ENCODE data around the gene IL12RB2.

IL12RB2 gene

DNA sequence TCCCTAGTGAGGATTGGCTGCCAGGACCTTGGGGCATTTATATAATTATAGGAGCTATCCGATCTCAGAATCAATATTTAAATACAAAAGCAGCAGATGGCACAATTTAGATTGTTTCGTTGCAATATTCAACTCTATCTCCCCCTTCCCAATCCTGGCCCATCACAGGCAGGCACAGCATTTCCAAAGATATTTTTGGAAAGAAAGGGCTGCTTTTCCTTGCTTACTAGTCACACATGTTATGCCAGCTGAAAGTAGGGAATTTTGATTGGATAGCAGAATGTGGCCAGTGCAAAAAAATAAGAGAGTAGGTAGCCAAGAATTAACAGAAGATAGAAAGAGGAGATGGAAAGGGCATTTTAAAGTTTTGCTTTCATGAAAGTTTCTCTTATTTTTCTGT, 37.9 kb downstream of the IL12RB2 start:
- Histone ChIP-seq H3K27me3 (ENCODE audit: insufficient read depth, low read length, poor library complexity) (no peaks in the 10 kb centered on the region), H3K4me3 (ENCODE audit: low read length) (no peak overlapping the region), H4K8ac (ENCODE audit: low read depth, low read length) (no peak overlapping the region), H2AK5ac (ENCODE audit: low read length) (no peak overlapping the region), H3K79me2 (ENCODE audit: control insufficient read depth, insufficient read depth, low read length) (no peaks in the 10 kb centered on the region), H3K27ac (ENCODE audit: low read depth, low read length) (no peak overlapping the region), H3K36me3 (ENCODE audit: control insufficient read depth, insufficient read depth, low read length) (no peaks in the 10 kb centered on the region), H3K4ac (ENCODE audit: low read depth, low read length) (no peak overlapping the region), H3K9ac (ENCODE audit: low read length) (no peak overlapping the region), H3K4me2 (ENCODE audit: low read length) (no peak overlapping the region), H2BK120ac (ENCODE audit: low read depth, low read length) (no peak overlapping the region), H3K56ac (ENCODE audit: low read length) (no peak overlapping the region), H3K4me1 (ENCODE audit: control insufficient read depth, low read depth, low read length) (peaks cover 2% of the 10 kb centered on the region), H2BK5ac (ENCODE audit: low read length) (no peak overlapping the region), H3K79me1 (ENCODE audit: low read length) (no peaks in the 10 kb centered on the region), H3K18ac (ENCODE audit: low read length) (no peak overlapping the region), H2BK15ac (replicated peaks; ENCODE audit: low read depth) (no peak overlapping the region), H4K5ac (ENCODE audit: low read length) (no peak overlapping the region), H3K23ac (ENCODE audit: low read length) (no peak overlapping the region)
- no CpG with 5 or more reads among the region's 2 CpGs for WGBS (ENCODE audit: extremely low coverage, insufficient coverage, low lambda C conversion rate)
- no peak for DNase-seq

DNA sequence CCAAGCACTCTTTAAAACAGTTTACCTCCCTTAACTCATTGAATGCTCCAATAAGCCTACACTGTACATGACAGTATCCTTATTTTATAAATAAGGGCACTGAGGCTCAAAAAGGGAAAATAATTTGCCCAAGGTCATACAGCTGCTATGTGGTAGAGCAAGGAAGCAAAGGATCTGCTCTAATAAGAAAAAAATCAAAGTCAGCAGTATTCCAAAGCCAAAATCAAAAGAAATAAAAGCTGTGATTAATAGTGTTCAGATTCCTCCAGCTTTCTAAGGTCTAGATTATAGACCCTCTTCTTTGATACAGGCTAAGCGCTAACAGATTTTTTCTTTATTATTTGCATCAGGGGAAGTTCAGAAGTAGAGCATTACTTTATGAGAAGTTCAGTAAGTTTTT, 39.3 kb downstream of the IL12RB2 start:
- no peak overlapping the region for H4K8ac ChIP-seq (ENCODE audit: low read depth, low read length)
- no peak overlapping the region for H3K23ac ChIP-seq (ENCODE audit: low read length)
- no peaks in the 10 kb centered on the region for H3K27me3 ChIP-seq (ENCODE audit: insufficient read depth, low read length, poor library complexity)
- no peak overlapping the region for H3K56ac ChIP-seq (ENCODE audit: low read length)
- no peak overlapping the region for H3K27ac ChIP-seq (ENCODE audit: low read depth, low read length)
- H3K18ac ChIP-seq (ENCODE audit: low read length) = no peak overlapping the region
- H3K36me3 ChIP-seq (ENCODE audit: control insufficient read depth, insufficient read depth, low read length) = no peaks in the 10 kb centered on the region
- H3K79me1 ChIP-seq (ENCODE audit: low read length) = no peaks in the 10 kb centered on the region
- no CpG with 5 or more reads among the region's 1 CpG for WGBS (ENCODE audit: extremely low coverage, insufficient coverage, low lambda C conversion rate)
- no peak overlapping the region for H3K4me2 ChIP-seq (ENCODE audit: low read length)
- peaks cover 2% of the 10 kb centered on the region for H3K4me1 ChIP-seq (ENCODE audit: control insufficient read depth, low read depth, low read length)
- H2BK5ac ChIP-seq (ENCODE audit: low read length) = no peak overlapping the region
- no peak overlapping the region for H4K5ac ChIP-seq (ENCODE audit: low read length)
- H2BK120ac ChIP-seq (ENCODE audit: low read depth, low read length) = no peak overlapping the region
- no peak overlapping the region for H2AK5ac ChIP-seq (ENCODE audit: low read length)
- no peak overlapping the region for H3K4ac ChIP-seq (ENCODE audit: low read depth, low read length)
- no peak overlapping the region for H3K4me3 ChIP-seq (ENCODE audit: low read length)
- no peak overlapping the region for H3K9ac ChIP-seq (ENCODE audit: low read length)
- H3K79me2 ChIP-seq (ENCODE audit: control insufficient read depth, insufficient read depth, low read length) = no peaks in the 10 kb centered on the region
- H2BK15ac ChIP-seq (replicated peaks; ENCODE audit: low read depth) = no peak overlapping the region
- no peak for DNase-seq

DNA sequence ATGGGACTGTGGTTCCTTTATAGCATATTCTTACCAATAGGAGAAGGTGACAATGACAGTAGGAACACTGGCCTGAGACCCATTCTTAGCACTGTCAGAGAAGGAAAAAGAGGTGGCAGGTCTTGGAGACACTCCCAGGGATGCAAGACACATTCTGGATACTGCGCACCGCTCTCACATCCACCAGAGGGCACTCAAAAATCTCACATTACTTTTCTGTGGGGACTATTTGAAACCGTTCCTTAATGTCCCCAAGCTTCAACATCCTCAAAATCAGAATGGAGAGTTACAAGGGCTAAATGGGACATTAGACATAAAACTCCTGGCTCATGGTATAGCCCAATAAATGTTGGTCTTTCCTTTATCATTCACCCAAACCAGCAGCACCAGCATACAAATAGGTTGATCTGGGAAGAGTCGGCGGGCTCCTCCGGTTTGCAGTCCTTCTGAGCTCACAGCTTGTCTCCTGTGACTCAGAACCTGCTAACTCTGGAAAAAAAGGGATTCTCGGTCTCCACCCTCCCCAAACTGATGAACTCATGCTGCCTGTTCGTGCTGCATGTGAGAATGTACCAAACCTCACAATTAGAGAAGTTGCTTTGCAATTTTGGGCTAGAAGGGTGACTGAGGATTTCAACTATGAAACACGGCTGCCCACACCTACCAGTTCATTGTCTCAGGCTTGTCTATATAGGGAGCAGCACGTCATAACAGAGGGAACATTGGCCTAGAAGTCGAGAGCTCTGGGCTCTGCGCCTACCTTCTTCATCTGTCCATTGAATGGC, 40.2 kb downstream of the IL12RB2 start:
- no peak overlapping the region for H2BK120ac ChIP-seq (ENCODE audit: low read depth, low read length)
- H3K4me3 ChIP-seq (ENCODE audit: low read length) = no peak overlapping the region
- H3K9ac ChIP-seq (ENCODE audit: low read length) = no peak overlapping the region
- no peak overlapping the region for H3K27ac ChIP-seq (ENCODE audit: low read depth, low read length)
- no peak overlapping the region for H3K4ac ChIP-seq (ENCODE audit: low read depth, low read length)
- DNase-seq = peak; percentile 80
- H2BK5ac ChIP-seq (ENCODE audit: low read length) = no peak overlapping the region
- H3K18ac ChIP-seq (ENCODE audit: low read length) = no peak overlapping the region
- H3K36me3 ChIP-seq (ENCODE audit: control insufficient read depth, insufficient read depth, low read length) = no peaks in the 10 kb centered on the region
- no peak overlapping the region for H2AK5ac ChIP-seq (ENCODE audit: low read length)
- H4K5ac ChIP-seq (ENCODE audit: low read length) = no peak overlapping the region
- no peak overlapping the region for H4K8ac ChIP-seq (ENCODE audit: low read depth, low read length)
- no CpG with 5 or more reads among the region's 12 CpGs for WGBS (ENCODE audit: extremely low coverage, insufficient coverage, low lambda C conversion rate)
- no peak overlapping the region for H3K4me2 ChIP-seq (ENCODE audit: low read length)
- no peaks in the 10 kb centered on the region for H3K27me3 ChIP-seq (ENCODE audit: insufficient read depth, low read length, poor library complexity)
- H3K79me1 ChIP-seq (ENCODE audit: low read length) = no peaks in the 10 kb centered on the region
- peak overlapping the region; percentile 69 for H3K56ac ChIP-seq (ENCODE audit: low read length)
- no peaks in the 10 kb centered on the region for H3K79me2 ChIP-seq (ENCODE audit: control insufficient read depth, insufficient read depth, low read length)
- H3K23ac ChIP-seq (ENCODE audit: low read length) = no peak overlapping the region
- H2BK15ac ChIP-seq (replicated peaks; ENCODE audit: low read depth) = no peak overlapping the region
- H3K4me1 ChIP-seq (ENCODE audit: control insufficient read depth, low read depth, low read length) = no peaks in the 10 kb centered on the region

DNA sequence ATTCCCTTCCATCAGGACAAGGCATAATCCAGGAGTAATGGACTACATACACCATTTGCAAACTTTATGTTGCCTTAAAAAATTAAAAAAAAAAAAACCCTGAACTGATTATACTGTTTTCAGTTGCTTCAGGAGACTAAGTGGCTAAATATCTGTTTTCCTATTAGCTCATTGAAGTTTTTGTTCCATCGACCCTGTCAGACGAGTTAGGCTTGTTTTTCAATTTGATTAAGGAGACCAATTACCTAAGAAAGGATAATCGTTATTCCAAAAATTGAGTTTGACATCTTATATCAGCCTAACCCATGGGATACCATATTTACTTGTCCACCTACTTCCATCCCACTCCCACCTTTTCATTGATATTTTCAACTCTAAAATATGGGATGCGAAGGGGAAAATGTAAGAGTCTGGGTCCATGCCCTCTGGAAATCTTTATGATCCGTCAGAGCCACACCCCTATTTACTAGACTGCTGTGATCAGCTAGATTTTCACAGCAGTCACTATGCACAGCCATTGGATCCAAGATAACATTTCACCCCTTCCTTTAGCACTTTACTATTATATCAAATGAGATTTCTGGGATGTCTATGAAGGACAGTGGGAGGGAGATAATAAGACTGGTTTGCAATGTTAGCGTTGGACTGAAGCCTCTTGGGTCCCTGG, 41.0 kb downstream of the IL12RB2 start:
- Histone ChIP-seq H3K27ac (ENCODE audit: low read depth, low read length) (no peak overlapping the region), H3K4me3 (ENCODE audit: low read length) (no peak overlapping the region), H3K4me1 (ENCODE audit: control insufficient read depth, low read depth, low read length) (no peaks in the 10 kb centered on the region)

DNA sequence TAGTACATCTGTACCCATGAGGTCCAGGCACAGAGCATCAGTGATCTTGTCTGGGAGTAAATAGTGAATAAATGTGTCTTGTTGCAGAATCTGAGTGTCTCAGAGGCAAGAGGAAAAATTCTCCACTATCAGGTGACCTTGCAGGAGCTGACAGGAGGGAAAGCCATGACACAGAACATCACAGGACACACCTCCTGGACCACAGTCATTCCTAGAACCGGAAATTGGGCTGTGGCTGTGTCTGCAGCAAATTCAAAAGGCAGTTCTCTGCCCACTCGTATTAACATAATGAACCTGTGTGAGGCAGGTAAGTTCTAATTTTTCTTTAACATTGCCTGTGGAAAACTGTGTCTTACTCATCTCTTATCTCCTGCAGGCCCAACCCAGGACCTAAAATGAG, 43.1 kb downstream of the IL12RB2 start:
- Histone ChIP-seq H3K4me3 (ENCODE audit: low read length) (no peak overlapping the region), H3K23ac (ENCODE audit: low read length) (no peak overlapping the region), H3K4me2 (ENCODE audit: low read length) (no peak overlapping the region), H3K36me3 (ENCODE audit: control insufficient read depth, insufficient read depth, low read length) (no peaks in the 10 kb centered on the region), H3K4ac (ENCODE audit: low read depth, low read length) (no peak overlapping the region), H2BK5ac (ENCODE audit: low read length) (no peak overlapping the region), H3K9ac (ENCODE audit: low read length) (no peak overlapping the region), H4K5ac (ENCODE audit: low read length) (no peak overlapping the region), H3K79me1 (ENCODE audit: low read length) (no peaks in the 10 kb centered on the region), H3K56ac (ENCODE audit: low read length) (no peak overlapping the region), H2AK5ac (ENCODE audit: low read length) (no peak overlapping the region), H4K8ac (ENCODE audit: low read depth, low read length) (no peak overlapping the region), H3K27ac (ENCODE audit: low read depth, low read length) (no peak overlapping the region), H2BK15ac (replicated peaks; ENCODE audit: low read depth) (no peak overlapping the region), H3K18ac (ENCODE audit: low read length) (no peak overlapping the region), H3K4me1 (ENCODE audit: control insufficient read depth, low read depth, low read length) (no peaks in the 10 kb centered on the region), H3K79me2 (ENCODE audit: control insufficient read depth, insufficient read depth, low read length) (no peaks in the 10 kb centered on the region), H2BK120ac (ENCODE audit: low read depth, low read length) (no peak overlapping the region), H3K27me3 (ENCODE audit: insufficient read depth, low read length, poor library complexity) (no peaks in the 10 kb centered on the region)
- WGBS (ENCODE audit: extremely low coverage, insufficient coverage, low lambda C conversion rate) = no CpG with 5 or more reads among the region's 2 CpGs
- DNase-seq = no peak

More for the DNA sequence above, 41.0 kb downstream of the IL12RB2 start:
- no peak overlapping the region for H2BK120ac ChIP-seq (ENCODE audit: low read depth, low read length)
- H3K18ac ChIP-seq (ENCODE audit: low read length) = no peak overlapping the region
- no peak overlapping the region for H3K4me2 ChIP-seq (ENCODE audit: low read length)
- no peak overlapping the region for H2BK5ac ChIP-seq (ENCODE audit: low read length)
- DNase-seq = no peak
- no peak overlapping the region for H4K5ac ChIP-seq (ENCODE audit: low read length)
- no peak overlapping the region for H2AK5ac ChIP-seq (ENCODE audit: low read length)
- no peak overlapping the region for H3K9ac ChIP-seq (ENCODE audit: low read length)
- H3K79me2 ChIP-seq (ENCODE audit: control insufficient read depth, insufficient read depth, low read length) = no peaks in the 10 kb centered on the region
- no peak overlapping the region for H3K23ac ChIP-seq (ENCODE audit: low read length)
- no peak overlapping the region for H3K56ac ChIP-seq (ENCODE audit: low read length)
- H3K79me1 ChIP-seq (ENCODE audit: low read length) = no peaks in the 10 kb centered on the region
- H3K27me3 ChIP-seq (ENCODE audit: insufficient read depth, low read length, poor library complexity) = no peaks in the 10 kb centered on the region
- no peak overlapping the region for H2BK15ac ChIP-seq (replicated peaks; ENCODE audit: low read depth)
- H3K36me3 ChIP-seq (ENCODE audit: control insufficient read depth, insufficient read depth, low read length) = no peaks in the 10 kb centered on the region
- H3K4ac ChIP-seq (ENCODE audit: low read depth, low read length) = no peak overlapping the region
- no CpG with 5 or more reads among the region's 6 CpGs for WGBS (ENCODE audit: extremely low coverage, insufficient coverage, low lambda C conversion rate)
- no peak overlapping the region for H4K8ac ChIP-seq (ENCODE audit: low read depth, low read length)
